GM21786 (cell line): ENCODE measurements around the gene INPP4B.
"Not testable (repeated sequence)": the region's sequence is repeated elsewhere in the genome, so short reads cannot be mapped to it uniquely, and the experiment has no call there.

Experiments
- ATAC-seq: cut with Tn5 transposase; IDR thresholded peaks from one replicate; pipeline ENCODE4 v1.9.1; 2021; ENCODE audit not compliant: unreplicated experiment

INPP4B gene

GRCh38 chr4:142110136-142110535 is 736.0 kb downstream of the INPP4B start:
- no peak for ATAC-seq

- ATAC-seq = no peak
Measured at GRCh38 chr4:142104041-142104440, 742.1 kb downstream of the INPP4B start.

GRCh38 chr4:142101401-142101800 is 744.7 kb downstream of the INPP4B start:
- no peak for ATAC-seq

- no peak for ATAC-seq
Measured at GRCh38 chr4:142100941-142101340, 745.2 kb downstream of the INPP4B start.

GRCh38 chr4:142098900-142099545 is 747.1 kb downstream of the INPP4B start:
- no peak for ATAC-seq

- ATAC-seq = no peak
Measured at GRCh38 chr4:142098380-142098779, 747.7 kb downstream of the INPP4B start.

- no peak for ATAC-seq
Measured at GRCh38 chr4:142097015-142097414, 749.1 kb downstream of the INPP4B start.

GRCh38 chr4:142095886-142096605 is 750.1 kb downstream of the INPP4B start:
- ATAC-seq = no peak

- ATAC-seq = no peak
Measured at GRCh38 chr4:142092941-142093340, 753.2 kb downstream of the INPP4B start.

GRCh38 chr4:142091691-142092182 is 754.4 kb downstream of the INPP4B start:
- ATAC-seq = no peak

GRCh38 chr4:142091085-142091513 is 755.0 kb downstream of the INPP4B start:
- no peak for ATAC-seq

- no peak for ATAC-seq
Measured at GRCh38 chr4:142088906-142089305, 757.2 kb downstream of the INPP4B start.

- ATAC-seq = no peak
Measured at GRCh38 chr4:142085513-142086292, 760.4 kb downstream of the INPP4B start.

GRCh38 chr4:142083264-142083663 is 762.8 kb downstream of the INPP4B start:
- no peak for ATAC-seq

GRCh38 chr4:142081025-142081424 is 765.1 kb downstream of the INPP4B start:
- no peak for ATAC-seq

GRCh38 chr4:142079959-142080358 is 766.1 kb downstream of the INPP4B start:
- ATAC-seq = no peak

GRCh38 chr4:142077048-142077447 is 769.1 kb downstream of the INPP4B start:
- ATAC-seq = no peak

- ATAC-seq = not testable (repeated sequence)
Measured at GRCh38 chr4:142068304-142068703, 777.8 kb downstream of the INPP4B start.

GRCh38 chr4:142066562-142066961 is 779.5 kb downstream of the INPP4B start:
- ATAC-seq = not testable (repeated sequence)

- no peak for ATAC-seq
Measured at GRCh38 chr4:142065086-142065647, 780.9 kb downstream of the INPP4B start.

- ATAC-seq = no peak
Measured at GRCh38 chr4:142064181-142064580, 781.9 kb downstream of the INPP4B start.
